Measurements from ENCODE around the gene PLEKHB1.

PLEKHB1 gene

DNA sequence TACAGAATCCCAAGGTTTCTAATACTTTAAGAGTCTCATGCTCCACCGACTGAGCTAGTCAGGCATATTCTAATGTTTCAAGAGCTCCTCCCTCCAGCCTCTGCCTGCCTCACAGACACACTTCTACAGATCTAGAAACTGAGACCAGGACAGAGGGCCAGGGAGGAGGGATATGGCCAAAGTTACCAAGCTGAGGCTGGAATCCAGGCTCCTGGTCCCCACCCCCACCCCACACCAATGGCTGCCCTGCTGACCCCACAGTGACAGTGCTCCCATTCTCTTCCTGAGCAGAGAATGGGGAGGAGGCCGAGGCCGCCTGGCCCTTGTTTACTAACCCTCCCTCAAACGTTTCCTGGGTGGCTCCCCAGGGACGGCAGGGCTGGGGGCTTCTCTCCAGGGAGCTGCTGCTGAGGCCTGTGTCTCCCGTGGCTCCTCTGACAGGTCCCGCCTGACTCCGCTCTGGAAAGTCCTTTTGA is 2.2 kb downstream of the PLEKHB1 start:
- TF ChIP-seq, protein P1, sequence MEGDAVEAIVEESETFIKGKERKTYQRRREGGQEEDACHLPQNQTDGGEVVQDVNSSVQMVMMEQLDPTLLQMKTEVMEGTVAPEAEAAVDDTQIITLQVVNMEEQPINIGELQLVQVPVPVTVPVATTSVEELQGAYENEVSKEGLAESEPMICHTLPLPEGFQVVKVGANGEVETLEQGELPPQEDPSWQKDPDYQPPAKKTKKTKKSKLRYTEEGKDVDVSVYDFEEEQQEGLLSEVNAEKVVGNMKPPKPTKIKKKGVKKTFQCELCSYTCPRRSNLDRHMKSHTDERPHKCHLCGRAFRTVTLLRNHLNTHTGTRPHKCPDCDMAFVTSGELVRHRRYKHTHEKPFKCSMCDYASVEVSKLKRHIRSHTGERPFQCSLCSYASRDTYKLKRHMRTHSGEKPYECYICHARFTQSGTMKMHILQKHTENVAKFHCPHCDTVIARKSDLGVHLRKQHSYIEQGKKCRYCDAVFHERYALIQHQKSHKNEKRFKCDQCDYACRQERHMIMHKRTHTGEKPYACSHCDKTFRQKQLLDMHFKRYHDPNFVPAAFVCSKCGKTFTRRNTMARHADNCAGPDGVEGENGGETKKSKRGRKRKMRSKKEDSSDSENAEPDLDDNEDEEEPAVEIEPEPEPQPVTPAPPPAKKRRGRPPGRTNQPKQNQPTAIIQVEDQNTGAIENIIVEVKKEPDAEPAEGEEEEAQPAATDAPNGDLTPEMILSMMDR (IDR thresholded peaks at IDR 0.05; ENCODE audit: extremely low read depth, missing control alignments), result no peak
- no peak for DNase-seq (ENCODE audit: low spot score)

DNA sequence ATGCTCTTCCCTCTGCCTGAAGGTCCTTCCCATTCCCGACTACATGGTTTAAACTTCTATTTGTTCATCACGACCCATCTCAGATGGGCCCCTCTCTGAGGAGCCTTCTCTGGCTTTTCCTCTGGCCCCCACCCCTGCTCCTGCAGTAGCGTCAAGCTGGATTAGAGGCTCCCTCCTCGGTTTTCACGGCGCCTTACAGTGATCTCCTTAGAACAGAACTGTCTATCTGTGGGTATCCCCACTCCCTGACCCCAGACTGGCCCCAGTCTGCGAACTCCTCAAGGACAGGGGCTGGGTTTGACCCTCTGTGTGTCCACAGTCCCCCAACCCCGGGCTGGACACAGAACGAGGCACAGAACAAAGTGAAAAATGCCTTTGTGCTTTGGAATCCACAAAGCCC is 2.8 kb downstream of the PLEKHB1 start:
- DNase-seq (ENCODE audit: low spot score), result no peak
- TF ChIP-seq, protein P1 (IDR thresholded peaks at IDR 0.05; ENCODE audit: extremely low read depth, missing control alignments), result no peak

DNA sequence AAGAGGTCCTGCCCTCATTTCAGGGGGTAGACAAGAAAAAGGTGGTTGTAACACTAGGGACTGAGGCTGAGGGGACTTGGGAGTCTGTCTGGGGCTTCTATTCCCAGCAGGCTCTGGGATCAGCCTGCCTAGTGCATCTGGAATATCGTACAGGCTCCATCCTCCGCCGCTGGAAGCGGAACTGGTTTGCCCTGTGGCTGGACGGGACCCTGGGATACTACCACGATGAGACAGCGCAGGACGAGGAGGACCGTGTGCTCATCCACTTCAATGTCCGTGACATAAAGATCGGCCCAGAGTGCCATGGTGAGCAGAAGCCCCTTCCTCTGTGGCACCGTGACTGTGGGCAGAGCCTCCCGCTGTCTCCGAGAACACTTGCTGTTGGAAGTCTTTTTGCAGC is 4.0 kb downstream of the PLEKHB1 start:
- TF ChIP-seq, protein P1 (IDR thresholded peaks at IDR 0.05; ENCODE audit: extremely low read depth, missing control alignments), result no peak
- DNase-seq (ENCODE audit: low spot score), result no peak

DNA sequence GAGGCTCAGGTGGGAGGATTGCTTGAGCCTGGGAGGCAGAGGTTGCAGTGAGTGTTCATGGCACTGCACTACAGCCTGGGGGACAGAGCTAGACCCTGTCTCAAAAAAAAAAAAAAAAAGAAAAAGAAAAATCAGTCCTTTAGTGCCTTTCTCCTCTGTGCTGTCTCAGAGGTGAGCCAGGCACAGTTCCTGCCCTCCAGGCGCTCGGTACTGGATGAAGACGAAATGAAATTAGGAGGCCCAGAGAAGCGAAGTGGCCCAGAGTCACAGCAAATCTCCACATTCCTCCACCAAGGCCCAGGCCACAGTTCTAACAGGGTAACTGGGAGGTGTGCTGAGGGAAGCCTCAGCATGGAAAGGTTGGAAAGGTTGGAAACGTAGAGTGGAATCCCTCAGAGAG is 4.9 kb downstream of the PLEKHB1 start:
- no peak for DNase-seq (ENCODE audit: low spot score)
- TF ChIP-seq, protein P1 (IDR thresholded peaks at IDR 0.05; ENCODE audit: extremely low read depth, missing control alignments), result no peak

DNA sequence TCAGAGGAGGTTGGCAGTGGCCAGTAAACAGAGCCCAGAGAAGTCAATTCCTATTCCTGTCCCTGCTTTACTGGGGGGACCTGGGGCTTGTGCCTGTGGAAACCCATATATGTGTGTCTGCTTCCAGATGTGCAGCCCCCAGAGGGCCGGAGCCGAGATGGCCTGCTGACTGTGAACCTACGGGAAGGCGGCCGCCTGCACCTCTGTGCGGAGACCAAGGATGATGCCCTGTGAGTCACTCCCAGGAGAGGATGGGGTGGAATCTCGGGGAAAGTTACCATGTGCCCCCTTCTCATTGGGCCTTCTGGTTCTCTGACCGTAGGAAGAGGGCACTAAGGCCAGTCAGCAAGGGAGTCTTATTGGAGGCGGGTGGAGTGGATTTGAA is 5.3 kb downstream of the PLEKHB1 start:
- TF ChIP-seq, protein P1 (IDR thresholded peaks at IDR 0.05; ENCODE audit: extremely low read depth, missing control alignments), result no peak

DNA sequence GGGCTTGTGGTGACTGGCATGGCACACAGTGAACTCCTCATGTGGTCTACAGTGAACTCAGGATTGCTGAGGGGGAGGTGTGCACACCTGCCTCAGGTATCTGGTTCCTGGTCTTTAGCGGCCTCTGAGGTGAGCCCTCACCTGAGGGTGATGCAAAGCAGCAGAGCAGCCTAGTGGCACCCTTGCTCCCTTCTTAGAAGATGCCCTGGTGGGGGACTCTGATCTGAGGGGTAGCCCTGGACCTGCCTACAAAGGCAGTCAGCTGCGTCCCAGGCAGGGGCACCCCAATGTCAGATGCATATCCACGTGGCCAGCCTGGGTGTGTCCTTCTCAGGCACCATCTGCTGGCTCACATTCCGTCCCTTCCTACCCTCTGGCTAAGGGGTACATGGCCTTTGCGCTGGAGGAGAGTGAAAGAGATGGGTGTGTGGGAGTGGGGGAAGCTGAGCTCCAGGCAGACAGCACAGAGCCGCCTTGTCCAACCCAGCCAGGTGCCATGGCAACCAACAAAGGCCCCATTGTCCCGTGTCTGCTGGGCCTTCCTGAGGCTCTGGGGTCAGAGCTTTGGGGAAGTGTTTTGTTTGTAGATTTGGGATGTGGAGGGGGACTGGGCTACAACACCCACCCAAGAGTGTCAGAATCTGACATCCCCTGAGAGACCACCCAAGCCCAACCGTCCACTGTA is 5.8 kb downstream of the PLEKHB1 start:
- no peak for DNase-seq (ENCODE audit: low spot score)

More for the DNA sequence above, 5.3 kb downstream of the PLEKHB1 start:
- no peak for DNase-seq (ENCODE audit: low spot score)

DNA sequence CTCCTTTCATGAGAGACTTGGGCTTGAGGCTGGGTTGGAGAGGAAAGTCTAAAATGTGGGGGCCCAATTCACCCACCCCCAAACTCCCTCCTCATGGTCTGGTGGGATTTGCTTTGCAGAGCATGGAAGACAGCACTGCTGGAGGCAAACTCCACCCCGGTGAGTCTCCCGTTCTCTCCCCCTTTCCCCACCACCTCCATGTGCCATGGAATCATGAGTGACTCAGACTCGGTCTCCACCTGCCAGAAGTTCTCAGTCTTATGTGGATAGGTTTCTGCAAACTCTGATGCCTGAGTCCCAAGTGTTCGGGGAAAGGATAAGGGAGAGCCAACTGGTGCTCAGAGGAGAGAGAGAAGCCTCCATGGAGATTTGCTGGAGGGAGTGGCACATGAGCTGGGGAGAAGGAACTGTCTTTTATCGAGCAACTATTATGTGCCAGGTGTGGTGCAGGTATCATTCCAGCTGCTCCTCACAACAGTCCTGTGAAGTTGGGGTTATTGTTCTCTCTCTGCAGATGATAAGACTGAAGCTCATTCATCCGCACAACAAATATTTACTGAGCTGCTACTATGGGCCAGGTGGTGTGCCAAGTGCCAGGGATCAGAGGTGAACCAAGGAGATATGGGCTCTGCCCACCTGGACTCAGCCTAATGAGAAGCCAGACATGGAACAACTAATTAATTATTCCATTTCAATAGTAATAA is 6.6 kb downstream of the PLEKHB1 start:
- TF ChIP-seq, protein P1 (IDR thresholded peaks at IDR 0.05; ENCODE audit: extremely low read depth, missing control alignments), result no peak
- DNase-seq (ENCODE audit: low spot score), result no peak

More for the DNA sequence above, 5.8 kb downstream of the PLEKHB1 start:
- TF ChIP-seq, protein P1 (IDR thresholded peaks at IDR 0.05; ENCODE audit: extremely low read depth, missing control alignments), result no peak
